Measurements from ENCODE around the gene ACTL6B.

ACTL6B gene

GRCh38 chr7:100686822-100687211, 30.6 kb upstream of the ACTL6B start:
- no peak for DNase-seq (ENCODE audit: low read depth)
- no peak for TF ChIP-seq CTCF (conservative IDR thresholded peaks at IDR 0.05; ENCODE audit: low read length)
- H3K4me3 ChIP-seq (ENCODE audit: low read length): no peak overlapping the region

- no peak overlapping the region for H3K4me3 ChIP-seq (ENCODE audit: low read length)
These were observed 30.1 kb upstream of the ACTL6B start for GRCh38 chr7:100686201-100686821.

GRCh38 chr7:100685631-100686145, 29.4 kb upstream of the ACTL6B start:
- no peak for DNase-seq (ENCODE audit: low read depth)
- no peak overlapping the region for H3K4me3 ChIP-seq (ENCODE audit: low read length)
- no peak for TF ChIP-seq CTCF (conservative IDR thresholded peaks at IDR 0.05; ENCODE audit: low read length)

More at GRCh38 chr7:100686201-100686821, 30.1 kb upstream of the ACTL6B start:
- no peak for DNase-seq (ENCODE audit: low read depth)
- no peak for TF ChIP-seq CTCF (conservative IDR thresholded peaks at IDR 0.05; ENCODE audit: low read length)

GRCh38 chr7:100685049-100685605, 28.9 kb upstream of the ACTL6B start:
- TF ChIP-seq CTCF (conservative IDR thresholded peaks at IDR 0.05; ENCODE audit: low read length): no peak
- H3K4me3 ChIP-seq (ENCODE audit: low read length): no peak overlapping the region
- no peak for DNase-seq (ENCODE audit: low read depth)

- DNase-seq (ENCODE audit: low read depth): no peak
- TF ChIP-seq CTCF (conservative IDR thresholded peaks at IDR 0.05; ENCODE audit: low read length): no peak
- no peak overlapping the region for H3K4me3 ChIP-seq (ENCODE audit: low read length)
These were observed 28.3 kb upstream of the ACTL6B start for GRCh38 chr7:100684534-100685042.

- H3K4me3 ChIP-seq (ENCODE audit: low read length): no peak overlapping the region
- DNase-seq (ENCODE audit: low read depth): no peak
- TF ChIP-seq CTCF (conservative IDR thresholded peaks at IDR 0.05; ENCODE audit: low read length): no peak
These were observed 27.6 kb upstream of the ACTL6B start for GRCh38 chr7:100683659-100684533.

Measured in AG10803 (cell line).